OCI-LY7 (cell line): ENCODE data around the gene HACD2.

Experiments
- EZH2phosphoT487 ChIP-seq: fragments of 200-600 bp; sonication (generic); IDR thresholded peaks from 2 replicates; pipeline ENCODE4 v1.6.1; 2018; ENCODE audit warnings: low read depth, borderline replicate concordance, mild to moderate bottlenecking, mixed run types, antibody characterized with exemption, low read length, moderate library complexity, mixed read lengths
- TF ChIP-seq, protein P1 (sequence below): fragments of 200-600 bp; sonication (generic); conservative IDR thresholded peaks from 2 replicates; pipeline ENCODE4 v1.5.1; 2014; ENCODE audit warnings: mild to moderate bottlenecking, antibody characterized with exemption, low read length, moderate library complexity, mixed read lengths

DNA sequence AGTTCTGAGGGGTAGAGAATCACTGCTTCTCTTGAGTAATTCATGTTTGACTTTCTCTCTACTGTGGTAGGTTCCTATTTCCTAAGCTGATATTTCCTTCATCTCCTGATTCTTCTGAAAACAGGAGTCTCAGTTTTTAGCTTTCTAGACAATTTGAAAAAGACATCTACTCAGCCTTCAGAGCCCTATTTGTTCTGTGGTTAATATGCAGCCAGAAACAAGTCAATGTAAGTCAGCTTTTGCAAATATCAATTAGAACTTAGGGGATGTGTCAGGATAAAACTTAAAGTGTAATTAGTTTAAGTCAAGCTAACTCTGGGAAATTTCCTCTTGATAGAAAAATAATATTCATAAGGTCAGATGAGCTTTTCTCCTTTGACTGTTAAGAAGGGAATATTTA lies 21.7 kb upstream of the HACD2 start:
- TF ChIP-seq, protein P1, sequence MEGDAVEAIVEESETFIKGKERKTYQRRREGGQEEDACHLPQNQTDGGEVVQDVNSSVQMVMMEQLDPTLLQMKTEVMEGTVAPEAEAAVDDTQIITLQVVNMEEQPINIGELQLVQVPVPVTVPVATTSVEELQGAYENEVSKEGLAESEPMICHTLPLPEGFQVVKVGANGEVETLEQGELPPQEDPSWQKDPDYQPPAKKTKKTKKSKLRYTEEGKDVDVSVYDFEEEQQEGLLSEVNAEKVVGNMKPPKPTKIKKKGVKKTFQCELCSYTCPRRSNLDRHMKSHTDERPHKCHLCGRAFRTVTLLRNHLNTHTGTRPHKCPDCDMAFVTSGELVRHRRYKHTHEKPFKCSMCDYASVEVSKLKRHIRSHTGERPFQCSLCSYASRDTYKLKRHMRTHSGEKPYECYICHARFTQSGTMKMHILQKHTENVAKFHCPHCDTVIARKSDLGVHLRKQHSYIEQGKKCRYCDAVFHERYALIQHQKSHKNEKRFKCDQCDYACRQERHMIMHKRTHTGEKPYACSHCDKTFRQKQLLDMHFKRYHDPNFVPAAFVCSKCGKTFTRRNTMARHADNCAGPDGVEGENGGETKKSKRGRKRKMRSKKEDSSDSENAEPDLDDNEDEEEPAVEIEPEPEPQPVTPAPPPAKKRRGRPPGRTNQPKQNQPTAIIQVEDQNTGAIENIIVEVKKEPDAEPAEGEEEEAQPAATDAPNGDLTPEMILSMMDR, result no peak
- TF ChIP-seq EZH2phosphoT487, result no peak
